H9 (cell line): ENCODE results near the gene RAB6B. TPM values are rescaled to one million over a fixed set of nuclear protein-coding genes. Genes with fewer than 3 reads are reported as not detected.

Source experiments
- DNase-seq: peaks from one replicate; pipeline ENCODE4 v3.0.0-alpha.2; 2017
- H2AFZ ChIP-seq: one replicate; pipeline ENCODE4 v1.6.1; 2013; ENCODE audit warnings: mild to moderate bottlenecking, low read length, control low read depth, moderate library complexity
- H2AK5ac ChIP-seq: 2 replicates; pipeline ENCODE4 v1.6.1; 2013; ENCODE audit warnings: low read length, control low read depth, mixed read lengths; ENCODE audit not compliant: insufficient read length
- H2BK120ac ChIP-seq: one replicate; pipeline ENCODE4 v1.6.1; 2013; ENCODE audit warnings: low read depth, mild to moderate bottlenecking, low read length, control low read depth, inconsistent platforms; ENCODE audit not compliant: poor library complexity, severe bottlenecking
- H2BK12ac ChIP-seq: 2 replicates; pipeline ENCODE4 v1.6.1; 2013; ENCODE audit warnings: low read length, control low read depth, mixed read lengths, low read depth; ENCODE audit not compliant: insufficient read length
- H2BK15ac ChIP-seq: 2 replicates; pipeline ENCODE4 v1.6.1; 2013; ENCODE audit warnings: low read depth, low read length, control low read depth
- H2BK20ac ChIP-seq: one replicate; pipeline ENCODE4 v1.6.1; 2013; ENCODE audit warnings: low read depth, mild to moderate bottlenecking, low read length, control low read depth, inconsistent platforms; ENCODE audit not compliant: poor library complexity, severe bottlenecking
- H2BK5ac ChIP-seq: 2 replicates; pipeline ENCODE4 v1.6.1; 2013; ENCODE audit warnings: low read length, control low read depth, mixed read lengths; ENCODE audit not compliant: insufficient read length
- H3K14ac ChIP-seq: 2 replicates; pipeline ENCODE4 v1.6.1; 2013; ENCODE audit warnings: low read length, control low read depth; ENCODE audit not compliant: insufficient read depth
- H3K18ac ChIP-seq: 2 replicates; pipeline ENCODE4 v1.6.1; 2013; ENCODE audit warnings: low read depth, mild to moderate bottlenecking, mixed read lengths, low read length, control low read depth; ENCODE audit not compliant: insufficient read length
- H3K23ac ChIP-seq: 2 replicates; pipeline ENCODE4 v1.6.1; 2013; ENCODE audit warnings: low read length, control low read depth, mixed read lengths, low read depth; ENCODE audit not compliant: insufficient read length
- H3K23me2 ChIP-seq: 2 replicates; pipeline ENCODE4 v1.6.1; 2013; ENCODE audit warnings: low read depth, mild to moderate bottlenecking, mixed read lengths, low read length, control low read depth; ENCODE audit not compliant: insufficient read length, poor library complexity, severe bottlenecking
- H3K27ac ChIP-seq: 2 replicates; pipeline ENCODE4 v1.5.1; 2013; ENCODE audit warnings: low read length, control low read depth, mixed read lengths, low read depth; ENCODE audit not compliant: insufficient read length
- H3K27me3 ChIP-seq: 2 replicates; pipeline ENCODE4 v1.6.1; 2013; ENCODE audit warnings: low read length, control low read depth, inconsistent platforms; ENCODE audit not compliant: insufficient read depth
- H3K4ac ChIP-seq: 2 replicates; pipeline ENCODE4 v1.6.1; 2013; ENCODE audit warnings: low read depth, mild to moderate bottlenecking, control low read depth, inconsistent platforms, low read length, moderate library complexity
- H3K4me1 ChIP-seq: 2 replicates; pipeline ENCODE4 v1.6.1; 2013; ENCODE audit warnings: low read length, control low read depth, inconsistent platforms; ENCODE audit not compliant: insufficient read depth
- H3K4me2 ChIP-seq: 2 replicates; pipeline ENCODE4 v1.6.1; 2013; ENCODE audit warnings: low read length, control low read depth, mixed read lengths; ENCODE audit not compliant: insufficient read length, insufficient read depth
- H3K56ac ChIP-seq: 2 replicates; pipeline ENCODE4 v1.6.1; 2013; ENCODE audit warnings: low read depth, mild to moderate bottlenecking, mixed read lengths, low read length, control low read depth; ENCODE audit not compliant: insufficient read length
- H3K79me1 ChIP-seq: 2 replicates; pipeline ENCODE4 v1.6.1; 2013; ENCODE audit warnings: low read depth, mild to moderate bottlenecking, moderate library complexity, low read length, control low read depth, inconsistent platforms; ENCODE audit not compliant: insufficient read depth, poor library complexity, severe bottlenecking
- H3K79me2 ChIP-seq: 2 replicates; pipeline ENCODE4 v1.6.1; 2013; ENCODE audit warnings: low read length, control low read depth, inconsistent platforms; ENCODE audit not compliant: insufficient read depth
- H3K9ac ChIP-seq: 2 replicates; pipeline ENCODE4 v1.6.1; 2013; ENCODE audit warnings: low read length, control low read depth, mixed read lengths; ENCODE audit not compliant: insufficient read length; ENCODE audit errors: extremely low read depth
- H3K9me3 ChIP-seq: one replicate; pipeline ENCODE4 v1.6.1; 2013; ENCODE audit warnings: low read depth, low read length, inconsistent platforms; ENCODE audit not compliant: control insufficient read depth
- H3T11ph ChIP-seq: one replicate; pipeline ENCODE4 v1.6.1; 2013; ENCODE audit warnings: mild to moderate bottlenecking, low read length, control low read depth, inconsistent platforms
- H4K20me1 ChIP-seq: one replicate; pipeline ENCODE4 v1.6.1; 2013; ENCODE audit not compliant: control insufficient read depth, insufficient read length, insufficient read depth
- H4K5ac ChIP-seq: 2 replicates; pipeline ENCODE4 v1.6.1; 2013; ENCODE audit warnings: low read depth, mild to moderate bottlenecking, mixed read lengths, low read length, control low read depth; ENCODE audit not compliant: insufficient read length
- H4K8ac ChIP-seq: replicated peaks from 2 replicates; pipeline ENCODE4 v1.6.1; 2013; ENCODE audit warnings: low read length, control low read depth, mixed read lengths, low read depth; ENCODE audit not compliant: insufficient read length
- H4K91ac ChIP-seq: 2 replicates; pipeline ENCODE4 v1.6.1; 2013; ENCODE audit warnings: low read depth, mild to moderate bottlenecking, moderate library complexity, mixed read lengths, low read length, control low read depth; ENCODE audit not compliant: insufficient read length
- H3K27ac Mint-ChIP-seq, 3 experiments: 2 replicates in 2 of 3; 3 replicates in 1 of 3; pipeline ENCODE4 v1.8.0; 2020 to 2021; ENCODE audit warnings: mixed read lengths in 3 of 3, mild to moderate bottlenecking in 1 of 3, moderate library complexity in 1 of 3
- H3K27me3 Mint-ChIP-seq: 2 replicates; pipeline ENCODE4 v1.8.0; 2021; ENCODE audit warnings: low read depth, mild to moderate bottlenecking, moderate library complexity, mixed read lengths
- H3K36me3 Mint-ChIP-seq, 3 experiments: 2 replicates in 2 of 3; 3 replicates in 1 of 3; pipeline ENCODE4 v1.8.0; 2020 to 2021; ENCODE audit warnings: low read depth in 3 of 3, mixed read lengths in 3 of 3; ENCODE audit not compliant: insufficient read depth in 1 of 3
- H3K4me1 Mint-ChIP-seq, 2 experiments: 2 replicates each; pipeline ENCODE4 v1.8.0; 2020; ENCODE audit warnings: mixed read lengths in 2 of 2
- H3K4me3 Mint-ChIP-seq, 2 experiments: 2 replicates in 1 of 2; 3 replicates in 1 of 2; pipeline ENCODE4 v1.8.0; 2020 to 2021; ENCODE audit warnings: mild to moderate bottlenecking in 2 of 2, mixed read lengths in 2 of 2, moderate library complexity in 1 of 2
- H3K9me3 Mint-ChIP-seq, 2 experiments: 2 replicates in 1 of 2; 3 replicates in 1 of 2; pipeline ENCODE4 v1.8.0; 2020; ENCODE audit warnings: mild to moderate bottlenecking in 2 of 2, mixed read lengths in 2 of 2, moderate library complexity in 1 of 2
- WGBS: extraction: QIAGEN DNeasy Blood & Tissue Kit; methylation state at CpG from one replicate; pipeline ENCODE4 v1.1.7; 2013; ENCODE audit warnings: missing lambda C conversion rate, low lambda C conversion rate, mixed read lengths; ENCODE audit not compliant: insufficient read length; ENCODE audit errors: extremely low coverage; 5-methylcytosine and 5-hydroxymethylcytosine counted together
- total RNA-seq: library from RNA; stranded (reverse); gene quantifications from 2 replicates; pipeline ENCODE4 v1.2.1, GENCODE V29; 2021
- TF ChIP-seq, protein P1 (sequence below): fragments of 200-600 bp; sonication (generic); conservative IDR thresholded peaks from 3 replicates; pipeline ENCODE4 v1.8.0; 2021; ENCODE audit warnings: antibody characterized with exemption, mild to moderate bottlenecking

Gene RAB6B
- total RNA-seq, 1 experiment from 2014 or later = 12.3 TPM

DNA sequence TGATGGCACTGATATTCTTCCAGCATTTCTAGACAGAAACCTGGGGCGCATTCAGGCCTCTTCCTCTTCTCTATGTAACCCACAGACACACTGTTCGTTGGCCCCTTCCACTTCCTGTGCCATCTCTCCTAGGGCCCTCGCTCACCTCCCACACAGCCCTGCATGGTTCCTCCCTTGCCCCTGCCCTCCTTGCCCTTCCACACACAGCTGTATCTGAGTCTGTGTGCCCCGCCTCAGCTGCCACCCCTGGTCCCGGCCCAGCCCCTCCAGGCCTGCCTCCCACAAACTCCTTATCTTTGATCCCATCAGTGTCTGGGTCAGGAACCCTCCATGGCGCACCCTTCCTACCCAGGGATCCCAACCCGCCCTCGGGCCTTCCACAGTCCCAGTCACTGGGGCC is 37.9 kb downstream of the RAB6B start:
- no peak overlapping the region for H3K14ac ChIP-seq
- peaks cover 30 to 31% of the 10 kb centered on the region in 2 experiments for H3K4me1 Mint-ChIP-seq
- no peak overlapping the region for H2BK5ac ChIP-seq
- no peaks in the 10 kb centered on the region for H3K9me3 ChIP-seq
- no peak overlapping the region for H4K5ac ChIP-seq
- H3K4me2 ChIP-seq = no peak overlapping the region
- no peak overlapping the region for H3K27ac ChIP-seq
- H3K4ac ChIP-seq = no peak overlapping the region
- no peak overlapping the region for H2BK120ac ChIP-seq
- H4K20me1 ChIP-seq = no peaks in the 10 kb centered on the region
- no peaks in the 10 kb centered on the region for H3K23me2 ChIP-seq
- H3K27me3 Mint-ChIP-seq = no peaks in the 10 kb centered on the region
- H3K36me3 Mint-ChIP-seq = no peaks in the 10 kb centered on the region
- H2BK15ac ChIP-seq = no peak overlapping the region
- no peak overlapping the region for H2AK5ac ChIP-seq
- H3T11ph ChIP-seq = no peak overlapping the region
- H3K9me3 Mint-ChIP-seq = no peaks in the 10 kb centered on the region
- H3K4me3 Mint-ChIP-seq = no peak overlapping the region
- WGBS = no CpG with 5 or more reads among the region's 8 CpGs
- H2BK20ac ChIP-seq = no peak overlapping the region
- no peak overlapping the region for H3K18ac ChIP-seq
- no peak overlapping the region for H2BK12ac ChIP-seq
- H4K91ac ChIP-seq = no peak overlapping the region
- no peak overlapping the region for H3K9ac ChIP-seq
- no peak overlapping the region for H3K27ac Mint-ChIP-seq
- no peak for DNase-seq
- H3K4me1 ChIP-seq = peaks cover 2% of the 10 kb centered on the region; the same call in 1 of the 2 replicates
- H3K79me2 ChIP-seq = no peaks in the 10 kb centered on the region
- no peaks in the 10 kb centered on the region for H3K27me3 ChIP-seq
- no peaks in the 10 kb centered on the region for H3K79me1 ChIP-seq
- H2AFZ ChIP-seq = no peak overlapping the region
- no peak overlapping the region for H4K8ac ChIP-seq
- TF ChIP-seq, protein P1, sequence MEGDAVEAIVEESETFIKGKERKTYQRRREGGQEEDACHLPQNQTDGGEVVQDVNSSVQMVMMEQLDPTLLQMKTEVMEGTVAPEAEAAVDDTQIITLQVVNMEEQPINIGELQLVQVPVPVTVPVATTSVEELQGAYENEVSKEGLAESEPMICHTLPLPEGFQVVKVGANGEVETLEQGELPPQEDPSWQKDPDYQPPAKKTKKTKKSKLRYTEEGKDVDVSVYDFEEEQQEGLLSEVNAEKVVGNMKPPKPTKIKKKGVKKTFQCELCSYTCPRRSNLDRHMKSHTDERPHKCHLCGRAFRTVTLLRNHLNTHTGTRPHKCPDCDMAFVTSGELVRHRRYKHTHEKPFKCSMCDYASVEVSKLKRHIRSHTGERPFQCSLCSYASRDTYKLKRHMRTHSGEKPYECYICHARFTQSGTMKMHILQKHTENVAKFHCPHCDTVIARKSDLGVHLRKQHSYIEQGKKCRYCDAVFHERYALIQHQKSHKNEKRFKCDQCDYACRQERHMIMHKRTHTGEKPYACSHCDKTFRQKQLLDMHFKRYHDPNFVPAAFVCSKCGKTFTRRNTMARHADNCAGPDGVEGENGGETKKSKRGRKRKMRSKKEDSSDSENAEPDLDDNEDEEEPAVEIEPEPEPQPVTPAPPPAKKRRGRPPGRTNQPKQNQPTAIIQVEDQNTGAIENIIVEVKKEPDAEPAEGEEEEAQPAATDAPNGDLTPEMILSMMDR = no peak
- H3K23ac ChIP-seq = no peak overlapping the region
- no peak overlapping the region for H3K56ac ChIP-seq
